Glomerular visceral epithelial cell (primary cell): Measurements from ENCODE around the gene TOR1B.
"Not testable (repeated sequence)": the region's sequence is repeated elsewhere in the genome, so short reads cannot be mapped to it uniquely, and the experiment has no call there.

Source experiments
- DNase-seq: peaks from one replicate; pipeline ENCODE4 v3.0.0-alpha.2; 2016; ENCODE audit errors: extremely low spot score

The TOR1B gene

GRCh38 chr9:129802833-129803675 lies at the start of gene TOR1B:
TSS of gene TOR1B (plus strand) at chr9:129803184. CDS start at chr9:129803213, 29 bp downstream.
- DNase-seq = peak; percentile 90

- no peak for DNase-seq
These were observed 47.8 kb upstream of the TOR1B start for GRCh38 chr9:129755151-129755550.

- DNase-seq = no peak
These were observed 46.8 kb upstream of the TOR1B start for GRCh38 chr9:129756191-129756590.

GRCh38 chr9:129757045-129757444 lies 45.9 kb upstream of the TOR1B start:
- DNase-seq = no peak

- no peak for DNase-seq
These were observed 43.7 kb upstream of the TOR1B start for GRCh38 chr9:129759319-129759718.

GRCh38 chr9:129759804-129760502 lies 43.0 kb upstream of the TOR1B start:
- DNase-seq = no peak

- not testable (repeated sequence) for DNase-seq
These were observed 42.2 kb upstream of the TOR1B start for GRCh38 chr9:129760784-129761183.

GRCh38 chr9:129761293-129761900 lies 41.6 kb upstream of the TOR1B start:
- no peak for DNase-seq

- DNase-seq = peak; percentile 77
These were observed 41.0 kb upstream of the TOR1B start for GRCh38 chr9:129761901-129762369.

GRCh38 chr9:129762370-129762984 lies 40.5 kb upstream of the TOR1B start:
- DNase-seq = peak; percentile 77

- peak; percentile 36 for DNase-seq
These were observed 39.7 kb upstream of the TOR1B start for GRCh38 chr9:129762985-129763926.

- no peak for DNase-seq
These were observed 37.1 kb upstream of the TOR1B start for GRCh38 chr9:129765764-129766317.

GRCh38 chr9:129768486-129768885 lies 34.5 kb upstream of the TOR1B start:
- no peak for DNase-seq

- no peak for DNase-seq
These were observed 33.3 kb upstream of the TOR1B start for GRCh38 chr9:129769669-129770068.

GRCh38 chr9:129770741-129771140 lies 32.2 kb upstream of the TOR1B start:
- DNase-seq = no peak

- DNase-seq = peak; percentile 85
These were observed 29.5 kb upstream of the TOR1B start for GRCh38 chr9:129773262-129774048.

GRCh38 chr9:129774791-129775447 lies 28.1 kb upstream of the TOR1B start:
- no peak for DNase-seq

GRCh38 chr9:129775448-129775798 lies 27.6 kb upstream of the TOR1B start:
- DNase-seq = no peak

- not testable (repeated sequence) for DNase-seq
These were observed 26.9 kb upstream of the TOR1B start for GRCh38 chr9:129776096-129776495.
